ENCODE results near the gene MCC.
A peak's percentile ranks its signal among the peaks of the same experiment; 100 is the strongest.

The MCC gene

DNA sequence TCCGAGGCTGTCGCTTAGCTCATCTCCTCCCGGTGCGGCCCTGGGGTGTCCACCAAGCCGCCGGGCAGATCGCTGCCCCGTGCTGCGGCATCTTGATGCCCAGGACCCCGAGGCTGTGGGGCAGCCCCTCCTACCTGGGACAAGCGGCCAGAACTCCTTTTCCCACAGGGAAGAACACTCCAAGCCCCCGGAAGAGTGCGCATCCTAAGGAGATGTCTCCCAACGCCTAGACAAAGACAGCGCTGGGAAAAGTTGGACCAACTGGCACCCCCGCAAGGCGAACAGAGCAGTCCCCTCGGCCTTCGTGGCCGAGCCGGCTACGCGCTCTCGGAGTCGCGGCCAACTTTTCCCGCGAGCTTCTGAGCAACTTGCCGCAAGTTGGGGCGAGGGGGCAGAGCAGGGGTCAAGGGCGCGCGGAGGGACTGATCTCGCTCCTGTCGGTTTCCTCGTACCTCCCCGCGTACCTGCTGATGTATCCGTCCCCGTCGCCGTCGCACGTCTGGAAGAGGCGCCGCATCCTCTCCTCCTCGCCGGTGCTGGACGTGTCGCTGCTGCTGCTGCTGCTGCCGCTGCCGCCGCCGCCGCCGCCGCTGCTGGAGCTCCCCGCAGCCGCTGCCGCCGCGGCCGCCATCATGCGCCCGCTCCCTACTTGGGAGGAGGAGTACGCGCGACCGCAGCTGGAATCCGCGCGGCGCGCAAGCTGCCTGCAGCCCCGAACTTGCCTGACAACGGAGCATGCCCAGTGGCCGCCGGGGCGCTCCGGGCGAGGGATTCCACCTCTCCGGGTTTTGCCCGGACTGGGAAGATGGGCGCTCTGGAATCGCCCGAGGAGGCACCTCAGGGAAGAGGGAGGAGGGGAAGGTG, at the start of gene MCC:
TSS of gene MCC (minus strand) at position 673 of the 864 bp plus-strand sequence.
- DNase-seq (ENCODE audit: low read depth in 2 of 2): peak; percentile 14 to 28

DNA sequence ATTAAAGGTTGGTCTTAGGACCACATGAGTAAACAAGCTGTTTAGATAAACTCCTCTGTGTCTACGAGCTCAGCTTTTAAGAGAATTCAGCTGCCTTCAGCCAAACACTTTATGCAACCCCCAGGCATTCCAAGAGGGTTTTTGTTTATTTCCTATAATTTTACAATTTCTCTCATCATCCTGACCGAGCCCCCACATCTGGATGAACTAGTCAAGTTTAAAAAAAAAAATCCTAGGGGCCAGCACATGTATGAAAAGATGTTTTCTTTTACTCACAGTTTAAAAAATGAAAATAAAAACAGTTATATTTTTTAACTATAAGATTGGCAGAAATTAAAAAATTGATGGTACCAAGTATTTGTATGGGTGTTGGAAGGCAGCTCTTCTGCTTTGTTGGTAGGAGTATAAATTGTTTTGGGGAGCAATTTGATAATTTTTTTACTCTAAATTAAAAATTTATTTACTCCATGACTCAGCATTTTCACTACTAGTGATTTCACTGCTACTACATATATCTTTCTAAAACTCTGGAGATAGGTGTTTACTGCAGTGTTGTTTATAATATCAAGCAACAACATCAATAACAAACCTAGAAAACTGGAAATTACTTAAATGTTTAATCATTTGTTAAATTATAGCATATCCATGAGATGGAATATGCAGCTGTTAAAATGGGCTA, 43.4 kb upstream of the MCC start:
- DNase-seq (ENCODE audit: low read depth in 2 of 2): no peak

DNA sequence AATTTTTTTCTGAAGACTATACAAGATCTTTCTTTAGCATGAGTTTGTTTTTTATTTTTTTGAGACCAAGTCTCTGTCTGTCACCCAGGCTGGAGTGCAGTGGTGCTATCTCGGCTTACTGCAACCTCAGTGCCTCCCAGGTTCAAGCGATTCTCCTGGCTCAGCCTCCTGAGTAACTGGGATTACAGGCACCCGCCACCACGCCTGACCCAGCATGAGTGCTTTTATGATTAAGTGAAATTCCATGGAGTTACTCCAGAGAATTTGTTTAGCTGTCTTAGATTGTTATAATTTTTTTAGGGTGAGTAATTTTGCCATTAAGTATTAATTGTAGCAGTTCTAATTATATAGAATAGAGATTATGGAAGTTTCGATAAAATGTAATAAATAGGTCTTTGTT, 39.5 kb upstream of the MCC start:
- DNase-seq (ENCODE audit: low read depth in 2 of 2): no peak

DNA sequence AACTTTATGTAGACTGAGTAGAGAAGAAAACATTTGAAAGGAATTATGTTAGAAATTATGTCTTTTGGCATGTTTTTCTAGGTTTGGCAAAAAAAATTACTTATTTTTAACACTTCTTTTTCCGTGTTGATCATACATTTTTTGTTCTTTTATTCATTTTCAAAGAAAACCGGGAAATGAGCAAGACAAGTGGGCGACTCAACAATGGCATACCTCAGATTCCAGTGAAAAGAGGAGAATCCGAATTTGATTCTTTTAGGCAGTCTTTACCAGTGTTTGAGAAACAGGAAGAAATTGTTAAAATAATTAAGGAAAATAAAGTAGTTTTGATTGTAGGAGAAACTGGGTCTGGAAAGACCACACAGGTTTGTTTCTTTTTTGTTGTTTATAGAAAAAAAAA, 38.2 kb upstream of the MCC start:
- no peak for DNase-seq (ENCODE audit: low read depth in 2 of 2)

DNA sequence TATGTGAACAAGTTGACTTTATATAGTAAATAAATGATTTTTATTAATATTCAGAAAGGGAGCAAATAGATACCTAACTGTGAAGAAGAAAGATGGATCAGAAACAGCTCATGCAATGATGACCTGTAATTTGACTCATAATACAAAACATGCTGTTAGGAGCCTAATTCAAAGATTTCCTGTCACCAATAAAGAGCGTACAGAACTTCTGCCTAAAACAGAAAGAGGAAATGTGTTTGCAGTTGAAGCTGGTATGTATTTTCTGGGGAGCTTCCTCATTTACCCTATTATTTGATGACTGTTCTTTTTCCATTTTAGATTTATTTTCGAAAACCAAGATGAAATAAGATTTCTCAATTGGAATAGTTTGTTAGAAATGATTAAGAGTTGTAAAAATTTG, 36.7 kb upstream of the MCC start:
- no peak for DNase-seq (ENCODE audit: low read depth in 2 of 2)

DNA sequence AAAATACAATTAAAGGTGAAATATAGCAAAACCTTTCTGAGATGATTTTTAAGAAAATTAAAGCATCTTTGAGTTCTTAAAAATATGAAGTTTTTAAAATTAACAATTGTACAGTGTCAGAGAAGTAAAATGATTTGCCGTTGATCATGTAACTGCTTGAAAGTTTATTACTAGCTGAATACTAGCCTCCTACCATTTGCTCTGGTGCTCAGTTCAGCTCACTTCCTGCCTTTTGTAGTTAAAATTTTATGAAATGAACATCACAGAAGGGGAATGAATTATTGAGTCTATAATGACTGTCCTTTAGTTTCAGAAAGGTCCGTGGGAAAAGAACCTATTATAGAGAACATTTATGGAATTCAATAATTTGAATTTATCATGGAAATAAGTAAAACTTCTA, 34.9 kb upstream of the MCC start:
- no peak for DNase-seq (ENCODE audit: low read depth in 2 of 2)

DNA sequence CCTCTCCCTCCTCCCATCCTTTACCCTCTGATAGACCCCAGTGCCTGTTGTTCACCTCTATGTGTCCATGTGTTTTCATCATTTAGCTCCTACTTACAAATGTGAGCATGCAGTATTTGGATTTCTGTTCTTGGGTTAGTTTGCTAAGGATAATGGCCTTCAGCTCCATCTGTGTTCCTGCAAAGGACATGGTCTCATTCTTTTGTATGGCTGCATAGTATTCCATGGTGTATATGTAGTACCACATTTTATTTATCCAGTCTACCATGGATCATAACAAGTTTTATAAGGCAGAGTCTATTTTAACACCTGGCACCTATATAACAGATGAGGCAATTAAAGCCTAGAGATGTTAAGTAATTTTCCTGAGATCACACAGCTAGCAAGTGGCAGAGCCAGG, 32.6 kb upstream of the MCC start:
- no peak for DNase-seq (ENCODE audit: low read depth in 2 of 2)

DNA sequence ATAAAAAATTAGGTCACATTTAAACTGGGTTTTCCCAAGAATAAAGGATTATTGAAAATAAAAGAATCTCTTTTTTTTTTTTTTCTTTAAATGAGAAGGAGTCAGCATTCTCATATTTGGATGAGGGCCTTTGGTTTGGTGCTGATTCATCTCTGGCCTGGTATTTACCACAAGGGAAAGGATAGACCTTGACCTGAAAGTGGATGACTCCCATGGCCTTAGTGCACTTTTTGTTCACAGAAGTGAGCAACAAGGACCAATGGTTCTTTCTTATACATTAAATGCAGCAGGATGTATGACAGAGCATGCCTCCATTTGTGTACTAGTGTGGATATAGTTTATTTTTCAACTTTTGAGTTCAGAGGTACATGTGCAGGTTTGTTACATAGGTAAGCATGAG, 32.2 kb upstream of the MCC start:
- no peak for DNase-seq (ENCODE audit: low read depth in 2 of 2)

DNA sequence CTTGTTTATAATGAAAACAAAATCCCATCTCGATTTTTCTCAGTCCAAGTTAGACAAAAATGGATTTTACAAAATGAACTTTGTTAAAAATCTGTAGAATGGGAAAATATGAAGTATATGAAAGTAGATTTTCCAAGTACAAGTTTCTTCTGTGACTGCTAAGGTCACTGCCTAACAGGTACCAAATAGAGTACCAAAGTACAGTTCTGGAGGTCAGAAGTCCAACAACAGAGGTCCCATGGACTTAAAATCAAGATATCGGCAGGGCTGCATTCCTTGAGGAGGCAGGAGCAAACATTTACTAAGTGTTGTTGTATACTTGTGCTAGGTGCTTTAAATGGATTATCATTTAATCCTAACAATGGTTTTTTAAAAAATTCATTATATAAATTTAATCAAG, 31.2 kb upstream of the MCC start:
- DNase-seq (ENCODE audit: low read depth in 2 of 2): no peak

DNA sequence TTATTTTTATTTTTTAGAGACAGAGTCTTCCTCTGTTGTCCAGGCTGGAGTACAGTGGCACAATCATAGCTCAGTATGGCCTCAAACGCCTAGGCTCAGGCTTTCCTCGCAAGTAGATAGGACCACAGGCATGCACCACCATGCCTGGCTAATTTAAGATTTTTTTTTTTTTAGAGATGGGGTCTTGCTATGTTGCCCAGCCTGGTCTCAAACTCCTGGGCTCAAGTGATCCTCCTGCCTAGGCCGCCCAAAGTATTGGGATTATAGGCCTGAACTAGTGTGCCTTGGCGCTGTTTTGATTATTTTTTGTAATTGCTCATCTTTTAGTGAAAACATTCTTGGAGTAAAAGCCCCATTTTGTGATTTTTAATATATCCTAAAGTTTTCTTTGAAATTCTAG, 30.6 kb upstream of the MCC start:
- no peak for DNase-seq (ENCODE audit: low read depth in 2 of 2)

DNA sequence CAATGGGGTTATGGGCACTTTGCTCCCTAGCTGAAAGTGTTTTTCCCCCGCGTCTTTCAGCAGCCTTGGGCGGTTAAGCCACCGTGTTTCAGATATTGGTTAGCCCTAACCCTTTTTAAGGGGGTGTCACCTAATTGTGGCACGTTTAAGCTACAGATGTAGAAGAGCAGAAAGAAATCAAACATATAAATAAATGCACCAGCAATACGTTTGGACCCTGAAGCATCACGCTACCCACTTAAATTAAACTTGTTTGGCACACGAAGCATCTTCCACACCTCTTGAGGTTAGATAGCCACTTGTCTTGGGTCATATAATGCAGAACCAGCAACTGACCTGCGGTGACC, 26.0 kb upstream of the MCC start:
- DNase-seq (ENCODE audit: low read depth in 2 of 2): peak in 1 of 2 donors; percentile 5

DNA sequence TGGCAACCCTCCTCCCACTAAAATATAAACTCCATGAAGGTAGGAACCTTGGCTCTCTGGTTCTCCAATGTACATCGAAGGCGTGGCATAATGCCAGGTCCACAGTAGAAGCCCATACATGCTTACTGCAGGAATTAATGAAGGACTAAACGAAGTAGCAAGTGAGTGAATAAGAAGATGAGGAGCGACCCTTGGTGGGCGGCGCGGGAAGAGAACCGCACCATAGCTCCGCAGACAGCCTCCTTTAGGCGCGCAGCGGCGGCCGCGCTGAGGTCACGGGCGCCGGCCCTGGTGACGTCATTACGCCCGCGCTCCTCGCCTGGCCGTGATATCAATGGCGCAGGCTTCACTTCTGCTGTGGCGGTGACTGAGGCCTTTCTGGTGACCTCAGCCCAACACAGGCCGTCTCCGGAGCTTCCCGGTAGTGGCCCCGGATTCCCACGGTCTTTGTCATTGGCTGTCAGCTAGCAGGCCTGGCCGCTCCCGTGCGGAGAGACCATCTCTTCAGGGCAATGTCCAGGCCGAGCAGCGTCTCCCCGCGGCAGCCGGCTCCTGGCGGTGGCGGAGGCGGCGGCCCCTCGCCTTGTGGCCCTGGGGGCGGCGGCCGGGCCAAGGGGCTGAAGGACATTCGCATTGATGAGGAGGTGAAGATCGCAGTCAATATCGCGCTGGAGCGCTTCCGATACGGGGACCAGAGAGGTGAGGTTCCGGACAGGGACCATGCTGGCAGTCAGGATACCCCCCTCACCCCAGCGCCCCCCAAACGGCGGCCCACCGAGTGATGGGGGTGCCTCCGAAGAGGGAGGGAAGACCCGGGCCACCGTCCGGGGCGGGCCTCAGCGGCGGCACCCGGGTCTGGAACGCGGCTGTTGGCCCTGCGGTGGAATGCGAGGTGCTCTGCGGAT, 25.4 kb upstream of the MCC start, which contains the start of gene YTHDC2:
TSS of gene YTHDC2 (plus strand) at position 311 of the 905 bp plus-strand sequence. CDS start at position 513, 202 bp downstream.
- peak; percentile 76 to 83 for DNase-seq (ENCODE audit: low read depth in 2 of 2)

DNA sequence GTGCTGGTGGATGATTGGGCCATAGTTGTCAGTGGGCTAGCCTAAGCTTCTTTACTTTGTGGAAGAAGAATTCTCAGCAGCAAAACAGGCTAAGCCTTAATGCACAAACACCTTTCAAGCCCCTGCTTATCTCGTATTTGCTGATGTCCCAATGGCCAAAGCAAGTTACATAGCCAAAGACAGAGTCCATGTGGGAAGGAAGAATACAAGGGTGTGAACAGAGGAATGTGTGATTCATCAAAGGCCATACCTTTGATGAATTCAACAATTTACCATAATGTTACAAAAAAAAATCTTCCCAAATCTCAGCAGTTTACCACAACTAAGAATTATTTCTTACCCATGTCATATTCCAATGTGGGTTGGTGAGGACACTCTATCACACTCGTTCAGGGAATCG, 24.1 kb upstream of the MCC start:
- no peak for DNase-seq (ENCODE audit: low read depth in 2 of 2)

DNA sequence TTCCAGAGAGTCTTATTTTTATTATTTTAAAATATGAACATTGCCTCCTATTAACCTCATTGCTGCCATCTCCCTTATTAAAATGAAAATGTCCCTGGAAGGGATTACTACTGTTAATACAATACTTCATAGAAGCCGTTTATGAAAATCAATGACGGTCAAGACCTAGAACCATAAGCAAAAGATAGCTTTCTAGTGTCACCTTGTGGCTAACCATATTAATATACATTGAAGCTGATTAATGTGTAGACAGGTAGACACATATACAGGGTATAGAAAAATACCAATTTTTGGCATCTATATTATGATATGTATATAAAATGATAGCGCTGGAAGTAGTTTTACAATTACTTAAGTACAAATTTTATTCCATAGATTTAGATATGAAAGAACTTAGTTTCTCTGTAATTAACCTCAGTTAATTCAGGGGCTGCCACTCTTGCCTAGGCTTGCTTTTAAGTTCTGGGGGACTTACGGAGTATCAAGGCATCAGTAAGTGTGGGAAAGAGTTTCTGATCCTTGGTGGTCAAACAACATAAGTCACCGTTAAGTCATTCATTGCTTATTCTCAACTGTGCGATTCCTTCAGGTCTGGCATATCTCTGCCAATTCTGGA, 22.7 kb upstream of the MCC start:
- no peak for DNase-seq (ENCODE audit: low read depth in 2 of 2)

DNA sequence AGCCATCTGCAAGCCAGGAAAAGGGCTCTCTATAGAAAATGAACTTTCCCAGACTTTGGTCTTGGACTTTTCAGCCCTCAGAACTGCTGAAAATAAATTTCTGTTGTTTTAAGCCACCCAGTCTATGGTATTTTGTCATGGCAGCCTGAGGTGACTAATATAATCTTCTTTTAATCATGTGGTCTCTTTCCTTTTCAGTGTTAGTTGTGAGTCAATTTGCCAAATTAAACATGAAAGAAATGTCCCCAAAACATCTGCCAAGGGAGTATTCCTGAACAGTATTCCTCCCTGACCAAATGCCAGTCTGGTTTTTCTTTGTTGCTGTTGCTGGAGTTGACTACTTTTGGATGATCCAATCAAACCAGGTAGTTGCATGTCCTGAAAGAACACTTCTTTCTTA, 20.5 kb upstream of the MCC start:
- no peak for DNase-seq (ENCODE audit: low read depth in 2 of 2)

DNA sequence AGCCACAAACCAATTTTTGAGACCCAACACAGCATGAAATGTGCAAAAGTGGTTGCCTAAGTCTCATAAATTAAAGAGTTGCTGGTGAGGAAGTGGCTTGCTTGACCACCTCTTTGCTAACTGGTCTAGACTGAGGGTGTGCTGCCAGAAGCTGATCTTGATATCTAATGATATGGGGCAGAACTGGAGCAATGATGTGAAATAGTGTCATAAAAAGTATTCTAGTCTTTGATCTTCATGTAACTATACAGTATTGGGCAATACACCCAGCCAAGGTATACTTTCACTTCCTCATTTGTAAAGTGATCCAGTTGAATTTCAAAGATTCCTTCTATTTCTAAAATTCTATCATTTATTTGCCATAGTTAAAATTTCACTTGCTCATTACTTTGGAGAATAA, 19.3 kb upstream of the MCC start:
- no peak for DNase-seq (ENCODE audit: low read depth in 2 of 2)

DNA sequence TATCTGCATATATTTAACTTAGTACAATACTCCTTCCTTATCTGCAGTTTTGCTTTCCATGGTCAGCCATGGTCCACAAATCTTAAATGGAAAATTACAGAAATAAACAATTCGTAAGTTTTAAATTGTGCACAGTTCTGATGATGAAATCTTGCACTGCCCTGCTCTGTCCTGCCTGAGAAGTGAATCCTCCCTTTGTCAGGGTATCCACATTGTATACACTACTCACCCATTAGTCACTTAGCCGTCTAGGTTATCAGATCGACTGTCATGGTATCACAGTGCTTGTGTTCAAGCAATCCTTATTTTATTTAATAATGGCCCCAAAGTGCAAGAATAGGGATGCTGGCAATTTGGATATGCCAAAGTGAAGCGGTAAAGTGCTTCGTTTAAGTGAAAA, 16.9 kb upstream of the MCC start:
- DNase-seq (ENCODE audit: low read depth in 2 of 2): no peak

DNA sequence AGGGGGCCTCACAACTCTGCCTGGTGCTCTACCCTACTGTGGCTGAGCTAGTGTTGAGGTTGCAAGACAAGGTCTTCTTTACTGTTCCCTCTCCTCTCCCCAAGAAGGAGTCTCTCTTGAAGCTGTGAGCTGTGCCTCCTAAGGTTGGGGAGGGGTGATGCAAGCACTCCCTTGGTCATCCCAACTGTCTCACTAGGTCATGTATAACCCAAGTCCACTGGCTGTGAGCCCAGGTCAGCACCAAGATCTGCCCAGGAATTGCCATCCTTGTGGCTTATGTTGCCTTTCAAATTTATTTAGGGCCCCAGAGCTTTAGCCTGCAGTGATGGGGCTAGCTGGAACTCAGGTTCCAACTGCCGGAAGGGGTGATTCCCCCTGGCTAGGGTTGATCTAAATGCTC, 14.9 kb upstream of the MCC start:
- DNase-seq (ENCODE audit: low read depth in 2 of 2): no peak

DNA sequence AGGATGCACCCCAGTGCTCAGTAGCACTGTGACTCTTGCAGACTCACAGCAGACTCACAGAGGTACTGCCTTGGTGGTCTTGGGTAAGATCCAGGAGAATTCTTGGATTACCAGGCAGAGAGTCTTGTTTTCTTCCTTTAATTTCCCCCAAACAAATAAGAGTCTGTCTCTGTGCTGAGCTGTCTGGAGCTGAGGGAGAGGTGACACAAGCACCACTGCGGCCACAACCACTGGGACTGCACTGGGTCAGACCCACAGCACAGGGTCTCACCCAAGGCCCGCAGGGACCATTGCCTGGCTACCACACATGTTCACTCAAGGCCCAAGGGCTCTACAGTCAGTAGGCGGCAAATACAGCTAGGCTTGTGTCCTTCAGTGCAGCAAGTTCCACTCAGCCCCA, 13.8 kb upstream of the MCC start:
- DNase-seq (ENCODE audit: low read depth in 2 of 2): no peak

DNA sequence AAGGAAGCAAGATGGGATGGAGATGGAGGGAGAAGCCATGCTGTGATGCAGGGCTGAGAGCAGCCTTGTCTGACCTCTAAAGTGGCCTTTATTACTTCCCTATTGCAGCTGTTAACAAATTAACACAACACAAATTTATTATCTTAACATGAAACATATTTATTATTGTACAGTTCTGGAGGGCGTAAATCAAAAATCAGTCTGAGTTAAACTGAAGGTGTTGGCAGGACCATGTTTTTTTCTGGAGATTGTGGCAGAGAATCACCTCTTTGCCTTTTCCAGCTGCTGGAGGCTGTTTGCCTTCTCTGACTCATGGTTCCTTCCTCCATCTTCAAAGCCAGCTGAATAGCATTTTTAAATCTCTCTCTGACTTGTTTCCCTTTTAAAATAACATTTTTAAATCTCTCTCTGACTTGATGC, 7.2 kb upstream of the MCC start:
- no peak for DNase-seq (ENCODE audit: low read depth in 2 of 2)

DNA sequence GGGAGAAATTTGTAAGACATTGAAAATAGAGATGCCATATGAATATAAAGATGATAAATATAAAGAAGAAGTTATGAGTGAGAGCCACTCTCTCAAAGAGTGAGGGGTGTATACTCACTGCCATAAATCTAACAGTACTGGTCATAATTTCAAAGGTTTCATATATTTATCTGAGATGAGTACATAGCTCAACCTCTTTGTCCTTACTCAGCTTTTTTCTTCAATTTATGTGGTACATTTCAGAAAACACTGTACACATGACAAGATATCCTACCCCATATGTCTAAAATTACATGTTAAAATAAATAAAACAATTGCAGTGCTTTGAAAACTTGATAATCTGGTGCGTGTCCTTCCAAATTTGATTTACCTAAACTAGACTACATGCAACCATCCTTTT, 5.2 kb upstream of the MCC start:
- no peak for DNase-seq (ENCODE audit: low read depth in 2 of 2)

DNA sequence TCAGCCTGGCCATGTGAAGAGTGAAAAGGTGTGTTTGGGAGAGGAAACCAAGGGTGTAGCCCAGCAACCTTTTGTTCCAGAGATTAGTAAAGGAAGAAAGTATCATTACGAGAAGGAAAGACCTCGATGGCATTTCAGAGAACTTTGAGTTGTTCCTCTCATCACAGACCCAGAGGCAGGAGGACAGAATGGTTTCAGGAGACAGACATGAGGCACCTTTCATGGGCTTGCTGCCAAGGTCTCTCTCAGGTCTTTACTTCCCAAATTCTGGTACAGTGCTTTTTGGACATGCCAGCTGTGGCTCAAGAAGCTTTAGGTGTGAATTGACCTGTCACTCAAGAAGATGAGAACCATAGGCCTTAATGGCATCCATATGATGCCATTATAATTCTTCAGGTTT, 2.8 kb upstream of the MCC start:
- no peak for DNase-seq (ENCODE audit: low read depth in 2 of 2)

Measured in stimulated activated CD8-positive, alpha-beta memory T cell treated with anti-CD3 and anti-CD28 coated beads, Interleukin-2, amount 100 ng/mL, for 48 hours (primary cell).